Tibial artery (tissue), 4 donors: ENCODE measurements around the gene ADNP.

Experiments
- DNase-seq, 2 donors: peaks; one replicate each; pipeline ENCODE4 v3.0.0-alpha.2; 2019
- H3K27ac ChIP-seq, 2 donors: fragments of 200-600 bp; sonication (generic) in 1 of 2; 1 replicate in 1 of 2; 2 replicates in 1 of 2; pipeline ENCODE4 v1.5.1; 2018 to 2019; ENCODE audit warnings: mild to moderate bottlenecking in 1 of 2
- H3K27me3 ChIP-seq, 2 donors: fragments of 200-600 bp; sonication (generic) in 1 of 2; one replicate each; pipeline versions ENCODE4 v1.5.1 to v1.6.0; 2016 to 2019
- H3K36me3 ChIP-seq, 3 donors: fragments of 200-600 bp; sonication (generic) in 2 of 3; one replicate each; pipeline ENCODE4 v1.5.1; 2016 to 2019; ENCODE audit warnings: mild to moderate bottlenecking in 2 of 3
- H3K4me1 ChIP-seq, 4 donors: fragments of 200-600 bp; sonication (generic) in 2 of 4; 1 replicate in 3 of 4; 2 replicates in 1 of 4; pipeline ENCODE4 v1.5.1; 2016 to 2019
- H3K4me3 ChIP-seq, 2 donors: fragments of 200-600 bp; sonication (generic) in 1 of 2; 1 replicate in 1 of 2; 2 replicates in 1 of 2; pipeline ENCODE4 v1.5.1; 2018 to 2019; ENCODE audit warnings: mild to moderate bottlenecking in 2 of 2
- H3K9me3 ChIP-seq, 3 donors: fragments of 200-600 bp; sonication (generic) in 1 of 3; one replicate each; pipeline ENCODE4 v1.5.1; 2016 to 2019
- CTCF ChIP-seq, 2 experiments: fragments of 200-600 bp in 1 of 2; fragments of 450-650 bp in 1 of 2; IDR thresholded peaks; one replicate each; pipeline ENCODE4 v1.5.1; 2017 to 2019; ENCODE audit warnings: antibody characterized with exemption in 2 of 2, mild to moderate bottlenecking in 1 of 2, moderate library complexity in 1 of 2
- intact Hi-C: fragments of 100-400 bp; cut with DNase I; formaldehyde crosslinking; loops from one replicate; pipeline ENCODE4 v1.15.0; 2023; ENCODE audit warnings: low total_unique reads

ADNP gene

DNA sequence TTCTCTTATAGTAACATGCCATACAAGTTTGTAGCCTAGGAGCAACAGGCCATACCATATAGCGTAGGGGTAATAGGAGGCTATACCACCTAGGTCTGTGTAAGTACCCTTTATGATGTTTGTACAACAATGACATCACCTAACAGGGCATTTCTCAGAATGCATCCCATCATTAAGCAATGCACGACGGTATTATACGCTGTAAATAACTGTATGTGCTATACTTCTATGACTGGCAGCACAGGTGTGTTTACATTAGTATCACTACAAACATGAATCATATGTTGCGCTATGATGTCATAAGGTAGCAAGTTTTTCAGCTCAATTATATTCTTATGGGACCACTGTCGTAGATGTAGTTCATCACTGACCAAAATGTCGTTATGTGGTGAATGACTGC lies 31.0 kb downstream of the ADNP start:
- Histone ChIP-seq H3K36me3 (peaks cover 16 to 49% (median 26%) of the 10 kb centered on the region in 3 donors), H3K9me3 (no peaks in the 10 kb centered on the region), H3K27ac (no peak overlapping the region), H3K27me3 (no peaks in the 10 kb centered on the region), H3K4me3 (no peak overlapping the region), H3K4me1 (peaks cover 0 to 33% (median 7%) of the 10 kb centered on the region in 4 donors)
- no peak for DNase-seq
- no peak for TF ChIP-seq CTCF (IDR thresholded peaks at IDR 0.05)
- intact Hi-C loops: no loop called here

DNA sequence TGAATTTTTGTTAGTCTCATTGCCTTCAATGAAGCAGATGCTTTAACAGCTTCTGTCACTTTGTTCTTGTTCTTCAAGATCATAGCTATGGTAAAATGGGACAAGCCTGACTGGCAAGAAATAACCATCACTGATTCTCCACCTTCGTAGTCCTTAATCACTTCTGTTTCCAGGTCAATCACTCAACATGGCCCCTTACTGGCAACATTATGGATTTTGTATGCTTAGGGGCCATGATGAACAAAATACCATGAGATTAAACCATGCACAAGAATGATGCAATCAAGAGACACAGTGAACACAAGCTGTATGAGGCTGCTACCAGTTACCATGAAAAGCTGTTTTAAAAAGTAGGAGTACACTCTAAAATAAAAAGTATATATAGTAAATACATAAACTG lies 32.8 kb downstream of the ADNP start:
- Histone ChIP-seq H3K9me3 (no peaks in the 10 kb centered on the region), H3K27ac (no peak overlapping the region), H3K36me3 (peaks cover 27 to 66% (median 39%) of the 10 kb centered on the region in 3 donors), H3K4me3 (no peak overlapping the region), H3K27me3 (no peaks in the 10 kb centered on the region), H3K4me1 (peaks cover 0 to 15% (median 0%) of the 10 kb centered on the region in 4 donors)
- no peak for DNase-seq
- intact Hi-C loops: no loop called here
- TF ChIP-seq CTCF (IDR thresholded peaks at IDR 0.05): no peak

DNA sequence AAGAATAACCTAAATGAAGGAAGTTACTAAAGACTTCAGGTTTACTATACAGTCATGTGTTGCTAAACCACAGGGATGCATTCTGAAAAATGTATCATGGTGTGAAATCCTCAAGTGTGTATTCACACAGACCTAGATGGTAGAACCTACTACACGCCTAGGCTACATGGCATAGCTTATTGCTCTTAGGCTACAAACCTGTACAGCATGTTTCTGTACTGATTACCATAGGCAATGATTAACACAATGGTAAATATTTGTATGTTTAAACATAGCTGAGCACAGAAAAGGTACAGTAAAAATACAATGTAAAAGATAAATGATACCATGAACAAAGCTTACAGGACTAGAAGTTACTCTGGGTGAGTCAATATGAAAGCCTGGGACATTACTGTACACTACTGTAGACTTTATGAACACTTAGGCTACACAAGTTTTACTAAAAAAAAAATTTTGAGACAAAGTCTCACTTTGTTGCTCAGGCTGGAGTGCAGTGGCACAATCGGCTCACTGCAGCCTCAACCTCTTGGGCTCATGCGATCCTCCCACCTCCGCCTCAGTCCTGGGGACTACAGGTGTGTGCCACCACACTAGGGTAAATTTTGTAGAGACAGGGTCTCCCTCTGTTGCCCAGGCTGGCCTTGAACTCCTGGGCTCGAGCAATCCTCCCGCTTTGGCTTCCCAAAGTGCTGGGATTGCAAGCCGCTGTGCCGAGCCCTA lies 36.0 kb downstream of the ADNP start:
- no peak for DNase-seq
- Histone ChIP-seq H3K27ac (no peak overlapping the region), H3K4me1 (no peaks in the 10 kb centered on the region), H3K36me3 (peaks cover 41 to 81% (median 67%) of the 10 kb centered on the region in 3 donors), H3K4me3 (no peak overlapping the region), H3K27me3 (no peaks in the 10 kb centered on the region), H3K9me3 (no peaks in the 10 kb centered on the region)
- TF ChIP-seq CTCF (IDR thresholded peaks at IDR 0.05): no peak
- intact Hi-C loops: no loop called here

GRCh38 chr20:50893620-50894019 lies 37.6 kb downstream of the ADNP start:
- Histone ChIP-seq H3K4me1 (no peaks in the 10 kb centered on the region), H3K36me3 (peaks cover 45 to 80% (median 66%) of the 10 kb centered on the region in 3 donors), H3K9me3 (no peaks in the 10 kb centered on the region), H3K27me3 (no peaks in the 10 kb centered on the region), H3K4me3 (no peak overlapping the region), H3K27ac (no peak overlapping the region)
- no peak for DNase-seq
- intact Hi-C loops: no loop called here
- TF ChIP-seq CTCF (IDR thresholded peaks at IDR 0.05): no peak

- intact Hi-C loops: no loop called here
These were observed 38.8 kb downstream of the ADNP start for GRCh38 chr20:50892394-50892793.

More at GRCh38 chr20:50892394-50892793, 38.8 kb downstream of the ADNP start:
- no peaks in the 10 kb centered on the region for H3K4me1 ChIP-seq
- peaks cover 45 to 81% (median 61%) of the 10 kb centered on the region in 3 donors for H3K36me3 ChIP-seq
- no peak for DNase-seq
- no peak overlapping the region for H3K4me3 ChIP-seq
- no peaks in the 10 kb centered on the region for H3K27me3 ChIP-seq
- no peak for TF ChIP-seq CTCF (IDR thresholded peaks at IDR 0.05)
- no peak overlapping the region for H3K27ac ChIP-seq
- H3K9me3 ChIP-seq: no peaks in the 10 kb centered on the region
